GM20431 (cell line): ENCODE results near the gene CCNA1.

ENCODE experiments used
- in situ Hi-C: fragments of 300-500 bp; cut with MseI, MboI; formaldehyde crosslinking; loops from one replicate; pipeline ENCODE4 v1.15.0; 2020; ENCODE audit warnings: low sequenced_read_pairs; ENCODE audit not compliant: unreplicated experiment

The CCNA1 gene

GRCh38 chr13:36432106-36432544 is at the start of gene CCNA1:
CCNA1 (plus strand) TSS chr13:36432495; CDS start chr13:36433057, 562 bp downstream.
- in situ Hi-C loops: no loop called here

- in situ Hi-C loops: no loop called here
Observed at GRCh38 chr13:36385489-36385888, 46.8 kb upstream of the CCNA1 start.

- in situ Hi-C loops: no loop called here
Observed at GRCh38 chr13:36395280-36395679, 37.0 kb upstream of the CCNA1 start.

GRCh38 chr13:36405151-36405550 is 27.1 kb upstream of the CCNA1 start:
- in situ Hi-C loops: no loop called here

- in situ Hi-C loops: no loop called here
Observed at GRCh38 chr13:36412736-36413135, 19.6 kb upstream of the CCNA1 start.

- in situ Hi-C loops: no loop called here
Observed at GRCh38 chr13:36413161-36413560, 19.1 kb upstream of the CCNA1 start.

- in situ Hi-C loops: no loop called here
Observed at GRCh38 chr13:36414461-36414860, 17.8 kb upstream of the CCNA1 start.

GRCh38 chr13:36417331-36417730 is 15.0 kb upstream of the CCNA1 start:
- in situ Hi-C loops: no loop called here

- in situ Hi-C loops: no loop called here
Observed at GRCh38 chr13:36418022-36418805, 14.1 kb upstream of the CCNA1 start.

- in situ Hi-C loops: no loop called here
Observed at GRCh38 chr13:36420437-36420891, 11.8 kb upstream of the CCNA1 start.

- in situ Hi-C loops: no loop called here
Observed at GRCh38 chr13:36421447-36421846, 10.8 kb upstream of the CCNA1 start.

GRCh38 chr13:36428086-36428485 is 4.2 kb upstream of the CCNA1 start:
- in situ Hi-C loops: no loop called here

GRCh38 chr13:36430247-36431203 is 1.8 kb upstream of the CCNA1 start:
- in situ Hi-C loops: no loop called here

GRCh38 chr13:36431204-36432105 is 840 bp upstream of the CCNA1 start:
- in situ Hi-C loops: no loop called here

GRCh38 chr13:36436811-36437210 is 4.5 kb downstream of the CCNA1 start:
- in situ Hi-C loops: no loop called here

- in situ Hi-C loops: no loop called here
Observed at GRCh38 chr13:36438594-36439483, 6.5 kb downstream of the CCNA1 start.

- in situ Hi-C loops: no loop called here
Observed at GRCh38 chr13:36445278-36445677, 13.0 kb downstream of the CCNA1 start.

GRCh38 chr13:36445891-36446351 is 13.6 kb downstream of the CCNA1 start:
- in situ Hi-C loops: no loop called here

- in situ Hi-C loops: no loop called here
Observed at GRCh38 chr13:36447501-36447900, 15.2 kb downstream of the CCNA1 start.
